HepG2 (cell line): ENCODE data around the gene TMEM165. TPM values are rescaled to one million over a fixed set of nuclear protein-coding genes. Genes with fewer than 3 reads are reported as not detected.

ENCODE experiments used
- CCAR2 ChIP-seq: fragments of 200-400 bp; formaldehyde crosslinking; optimal IDR thresholded peaks from 2 replicates; pipeline ENCODE3; 2018; ENCODE audit warnings: low read depth, mild to moderate bottlenecking, low read length, moderate library complexity
- DMAP1 ChIP-seq: IDR thresholded peaks from 2 replicates; pipeline ENCODE4 v1.6.1; 2016
- E2F5 ChIP-seq: sonication (generic); formaldehyde crosslinking; conservative IDR thresholded peaks from 2 replicates; pipeline ENCODE4 v1.4.0; 2020; ENCODE audit warnings: missing genetic modification reagents
- ETV5 ChIP-seq: IDR thresholded peaks from 2 replicates; pipeline ENCODE4 v1.6.1; 2018; ENCODE audit warnings: missing biosample characterization, missing genetic modification reagents, inconsistent platforms, borderline replicate concordance
- FLYWCH1 ChIP-seq: sonication (generic); formaldehyde crosslinking; IDR thresholded peaks from 2 replicates; pipeline ENCODE4 v1.8.1; 2023; ENCODE audit warnings: mild to moderate bottlenecking, missing genetic modification reagents
- FOXJ3 ChIP-seq: sonication (generic); formaldehyde crosslinking; IDR thresholded peaks from 2 replicates; pipeline ENCODE4 v1.4.0; 2020; ENCODE audit warnings: missing genetic modification reagents, mild to moderate bottlenecking, borderline replicate concordance
- HBP1 ChIP-seq: IDR thresholded peaks from 2 replicates; pipeline ENCODE4 v1.6.1; 2016; ENCODE audit warnings: low read depth, control low read depth
- HMG20B ChIP-seq: conservative IDR thresholded peaks from 2 replicates; pipeline ENCODE4 v1.6.1; 2016; ENCODE audit warnings: missing genetic modification reagents, missing compliant biosample characterization
- NR2F6 ChIP-seq, 2 experiments: IDR thresholded peaks; 2 replicates each; pipeline ENCODE4 v1.6.1; 2016; ENCODE audit warnings: antibody characterized with exemption in 1 of 2, mild to moderate bottlenecking in 1 of 2
- PLSCR1 ChIP-seq: sonication (generic); formaldehyde crosslinking; IDR thresholded peaks from 2 replicates; pipeline ENCODE4 v1.5.0; 2020; ENCODE audit warnings: missing genetic modification reagents, mild to moderate bottlenecking, borderline replicate concordance
- POGK ChIP-seq: sonication (generic); formaldehyde crosslinking; conservative IDR thresholded peaks from 2 replicates; pipeline ENCODE4 v1.8.0; 2022; ENCODE audit warnings: mild to moderate bottlenecking, moderate library complexity, missing genetic modification reagents
- SMARCC2 ChIP-seq: fragments of 450-650 bp; IDR thresholded peaks from 2 replicates; pipeline ENCODE4 v1.6.1; 2017; ENCODE audit warnings: antibody characterized with exemption, mild to moderate bottlenecking
- SNAI1 ChIP-seq: sonication (generic); formaldehyde crosslinking; IDR thresholded peaks from 2 replicates; pipeline ENCODE4 v1.5.0; 2020; ENCODE audit warnings: mild to moderate bottlenecking, missing genetic modification reagents, borderline replicate concordance
- SNAPC2 ChIP-seq: sonication (generic); formaldehyde crosslinking; IDR thresholded peaks from 2 replicates; pipeline ENCODE4 v1.8.1; 2022; ENCODE audit warnings: mild to moderate bottlenecking, missing genetic modification reagents
- TBL1XR1 ChIP-seq: fragments of 150-350 bp; IDR thresholded peaks from 2 replicates; pipeline ENCODE4 v1.6.1; 2014; ENCODE audit warnings: borderline replicate concordance, low read length; ENCODE audit not compliant: partially characterized antibody
- TCF12 ChIP-seq, 2 experiments: fragments of 450-650 bp in 1 of 2; sonication (generic) in 1 of 2; formaldehyde crosslinking in 1 of 2; IDR thresholded peaks; 2 replicates each; pipeline versions ENCODE4 v1.6.1 to v1.8.0; 2017 to 2022; ENCODE audit warnings: antibody characterized with exemption in 1 of 2, mild to moderate bottlenecking in 1 of 2, missing genetic modification reagents in 1 of 2, moderate library complexity in 1 of 2
- ZBTB3 ChIP-seq: sonication (generic); formaldehyde crosslinking; IDR thresholded peaks from 2 replicates; pipeline ENCODE4 v1.4.0; 2020; ENCODE audit warnings: low read depth, mild to moderate bottlenecking, moderate library complexity, missing genetic modification reagents, borderline replicate concordance
- ZBTB38 ChIP-seq: sonication (generic); formaldehyde crosslinking; IDR thresholded peaks from 2 replicates; pipeline ENCODE4 v1.5.1; 2020; ENCODE audit warnings: mild to moderate bottlenecking, missing genetic modification reagents
- ZNF230 ChIP-seq: sonication (generic); formaldehyde crosslinking; IDR thresholded peaks from 2 replicates; pipeline ENCODE4 v1.4.0; 2020; ENCODE audit warnings: mild to moderate bottlenecking, missing genetic modification reagents
- ZNF484 ChIP-seq: sonication (generic); formaldehyde crosslinking; IDR thresholded peaks from 2 replicates; pipeline ENCODE4 v1.5.1; 2020; ENCODE audit warnings: mild to moderate bottlenecking, low read depth, missing genetic modification reagents, borderline replicate concordance
- ZNF552 ChIP-seq: sonication (generic); formaldehyde crosslinking; IDR thresholded peaks from 2 replicates; pipeline ENCODE4 v1.9.0; 2022; ENCODE audit warnings: missing genetic modification reagents, mild to moderate bottlenecking, borderline replicate concordance
- ZNF768 ChIP-seq: sonication (generic); formaldehyde crosslinking; IDR thresholded peaks from 2 replicates; pipeline ENCODE4 v1.4.0; 2020; ENCODE audit warnings: missing genetic modification reagents
- ZSCAN30 ChIP-seq: sonication (generic); formaldehyde crosslinking; IDR thresholded peaks from 2 replicates; pipeline ENCODE4 v1.5.0; 2020; ENCODE audit warnings: mild to moderate bottlenecking, missing genetic modification reagents
- polyA plus RNA-seq, 8 experiments: library from polyadenylated mRNA; depleted of rRNA in 3 of 8; stranded (reverse) in 7 of 8; unstranded in 1 of 8; fragments of >200 nt; fragmentation: Illumina TruSeq in 4 of 8; extraction: Trizol in 4 of 8; gene quantifications; 2 replicates each; pipeline versions ENCODE4 v1.2.1 to v1.2.3, GENCODE V29; 2011 to 2016; ENCODE audit warnings: low read depth in 4 of 8, missing spikeins in 1 of 8, mixed read lengths in 1 of 8; ENCODE audit not compliant: insufficient read depth in 1 of 8
- total RNA-seq, 5 experiments: library from RNA; depleted of rRNA; stranded (reverse); fragments of >200 nt; fragmentation: Illumina TruSeq; extraction: Trizol; gene quantifications; 2 replicates each; pipeline ENCODE4 v1.2.3, GENCODE V29; 2016; ENCODE audit warnings: low read depth in 1 of 5

The TMEM165 gene
- total and polyA plus RNA-seq, 2 of the 13 experiments (the other 11 are each of a cell fraction or from before 2014, with no cell fraction given): 54.6 to 103 TPM

DNA sequence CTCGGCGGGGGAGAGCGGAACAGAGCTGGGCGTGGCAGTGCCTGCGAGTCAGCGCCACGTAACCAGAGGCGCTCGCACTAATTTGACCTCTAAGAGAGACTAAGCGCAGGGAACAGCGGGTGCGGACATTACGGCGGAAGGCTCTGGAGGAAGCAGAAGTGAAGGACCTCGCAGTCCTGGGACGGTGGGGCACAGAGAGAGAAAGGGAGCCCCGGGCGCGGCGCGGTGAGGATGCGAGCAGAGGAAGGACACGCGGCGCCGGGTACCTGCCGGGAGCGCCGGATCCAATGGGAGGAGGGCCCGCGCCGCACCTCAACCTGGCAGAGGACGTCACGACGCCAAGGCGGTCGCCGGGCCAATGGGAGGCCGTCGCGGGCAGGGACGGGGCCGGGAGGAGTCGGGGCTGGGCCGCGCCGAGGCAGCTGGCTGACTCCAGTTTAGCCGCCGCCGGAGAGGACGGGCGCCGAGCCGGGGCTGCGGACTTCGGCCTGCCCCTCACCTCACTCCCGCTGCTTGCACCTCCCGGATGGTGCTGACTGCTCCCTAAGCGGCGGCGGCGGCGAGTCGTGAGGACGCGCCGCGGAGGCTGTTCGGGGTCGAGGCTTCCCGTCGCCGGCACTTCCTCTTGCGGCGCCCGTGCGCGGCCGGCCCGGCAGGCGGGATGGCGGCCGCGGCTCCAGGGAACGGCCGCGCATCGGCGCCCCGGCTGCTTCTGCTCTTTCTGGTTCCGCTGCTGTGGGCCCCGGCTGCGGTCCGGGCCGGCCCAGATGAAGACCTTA, at the start of gene TMEM165 (continued):
- peak; percentile 93 for TF ChIP-seq DMAP1 (CRISPR knock-in tag)
- no peak for TF ChIP-seq CCAR2
- TF ChIP-seq ZNF768 (CRISPR knock-in tag): no peak
- no peak for TF ChIP-seq ZNF552 (CRISPR knock-in tag)
- TF ChIP-seq TBL1XR1: no peak
- TF ChIP-seq SMARCC2: no peak
- no peak for TF ChIP-seq E2F5 (CRISPR knock-in tag)
- peak; percentile 52; the same call in 1 of the 2 replicates for TF ChIP-seq POGK
- TF ChIP-seq ETV5 (CRISPR knock-in tag): peak; percentile 50; the same call in 1 of the 2 replicates
- TF ChIP-seq ZSCAN30 (CRISPR knock-in tag): no peak
- no peak for TF ChIP-seq FLYWCH1 (CRISPR knock-in tag)
- no peak for TF ChIP-seq ZBTB3 (CRISPR knock-in tag)
- no peak; the same call in 1 of the 2 replicates for TF ChIP-seq ZNF484 (CRISPR knock-in tag)
- TF ChIP-seq FOXJ3 (CRISPR knock-in tag): no peak
- TF ChIP-seq HMG20B (CRISPR knock-in tag): no peak
- TF ChIP-seq HBP1 (CRISPR knock-in tag): peak; percentile 64; the same call in 1 of the 2 replicates
- TF ChIP-seq PLSCR1 (CRISPR knock-in tag): no peak
- peak; percentile 94 for TF ChIP-seq SNAI1 (CRISPR knock-in tag)
- no peak for TF ChIP-seq NR2F6 (IDR thresholded peaks at IDR 0.05)
- TF ChIP-seq NR2F6 (CRISPR knock-in tag; IDR thresholded peaks at IDR 0.05): peak; percentile 10; the same call in 1 of the 2 replicates
- no peak for TF ChIP-seq SNAPC2 (CRISPR knock-in tag)
- TF ChIP-seq TCF12 (IDR thresholded peaks at IDR 0.05): no peak
- TF ChIP-seq TCF12 (CRISPR knock-in tag; IDR thresholded peaks at IDR 0.05): peak; percentile 85; the same call in 1 of the 2 replicates
- TF ChIP-seq ZBTB38 (CRISPR knock-in tag): no peak; the same call in 1 of the 2 replicates
- TF ChIP-seq ZNF230 (CRISPR knock-in tag): no peak
